Hippocampal formation (tissue), 2 donors: ENCODE results near the gene RBM42.

ENCODE experiments used
- DNase-seq, 2 donors: peaks; one replicate each; lab custom pipeline; 2025; lab: John Stamatoyannopoulos, UW

RBM42 gene

DNA sequence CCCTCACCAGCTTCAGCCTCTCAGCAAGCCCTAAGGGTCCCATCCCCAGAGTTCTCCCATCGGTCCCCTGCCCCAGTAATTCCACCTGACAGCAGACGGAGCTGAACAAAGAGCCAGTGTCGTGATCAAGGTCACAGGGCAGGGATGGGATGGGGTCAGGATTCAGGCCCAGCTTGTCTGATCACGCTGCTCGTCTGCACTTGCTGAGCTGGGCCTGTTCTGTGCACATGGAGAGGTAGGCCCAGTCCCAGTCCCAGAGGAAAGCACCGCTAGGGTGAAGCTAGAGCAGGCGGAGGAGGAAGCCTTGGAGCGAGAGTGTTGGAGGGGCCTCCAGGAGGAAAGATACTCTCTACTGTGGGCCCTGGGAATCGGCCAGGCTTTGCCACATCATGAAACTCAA is 7.1 kb upstream of the RBM42 start:
- no peak for DNase-seq

DNA sequence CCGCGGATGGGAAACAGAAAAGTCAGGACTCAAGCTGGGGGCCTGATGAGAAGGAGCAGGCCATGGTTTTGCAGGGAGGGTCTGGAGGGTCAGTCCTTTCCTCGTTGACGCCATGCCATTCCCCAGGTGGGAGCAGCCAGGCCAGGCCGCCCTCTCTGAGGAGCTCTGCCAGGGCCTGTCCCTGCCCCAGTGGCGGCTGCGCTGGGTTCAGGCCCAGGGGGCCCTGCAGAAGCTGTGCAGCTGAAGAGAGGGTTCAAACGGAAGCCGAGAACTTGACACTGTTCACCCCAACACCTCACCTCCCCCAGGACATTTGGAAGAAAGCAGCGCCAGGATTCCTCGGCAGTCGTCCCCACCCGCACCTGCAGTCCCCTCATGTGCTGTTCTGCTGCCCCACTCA is 6.1 kb upstream of the RBM42 start:
- DNase-seq: no peak

DNA sequence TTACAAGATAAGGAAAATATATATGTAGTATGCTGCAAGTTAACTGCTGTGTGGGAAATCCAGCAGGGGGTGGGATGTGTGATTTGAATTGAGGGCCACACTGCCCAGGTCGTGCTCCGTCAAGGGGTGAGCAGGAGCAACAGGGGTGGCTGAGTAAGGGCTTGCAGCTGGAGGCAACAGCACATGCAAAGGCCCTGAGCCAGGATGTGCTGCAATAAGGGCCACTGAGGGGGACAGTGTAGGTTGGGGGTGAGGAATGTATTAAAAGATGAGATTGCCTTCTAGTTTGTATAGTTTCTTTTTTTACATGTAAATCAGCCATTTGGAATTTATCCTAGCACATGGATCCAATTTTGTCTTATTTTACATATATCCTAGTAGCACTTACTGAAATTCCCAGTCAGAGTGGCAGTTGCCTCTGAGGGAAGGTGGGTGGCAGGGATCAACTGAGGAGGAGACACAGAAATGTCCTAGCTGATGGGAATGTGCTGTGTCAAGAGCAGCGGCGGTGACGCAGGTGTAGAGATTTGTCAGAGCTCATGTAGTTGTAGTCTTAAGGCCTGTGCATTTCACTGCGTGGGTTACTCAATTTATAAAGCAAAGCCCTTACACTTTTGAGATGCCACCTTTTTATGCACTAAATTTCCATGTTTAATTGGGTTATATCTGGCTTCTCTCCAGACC is 5.4 kb upstream of the RBM42 start:
- no peak for DNase-seq

DNA sequence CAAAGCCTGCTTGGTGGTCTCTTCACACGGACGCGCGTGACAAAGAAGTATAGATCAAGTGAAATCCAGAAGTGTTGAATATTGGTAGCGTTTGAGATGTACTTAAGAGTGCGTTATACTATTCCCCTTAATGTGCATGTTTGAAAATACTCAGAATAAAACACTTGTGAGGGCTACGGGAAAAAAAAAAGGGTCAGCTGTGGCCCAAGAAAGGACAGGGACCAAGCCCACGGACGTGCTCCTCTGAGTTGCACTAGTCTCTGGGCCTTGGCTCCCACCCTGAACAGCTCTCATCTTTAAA is 622 bp upstream of the RBM42 start:
- no peak for DNase-seq

DNA sequence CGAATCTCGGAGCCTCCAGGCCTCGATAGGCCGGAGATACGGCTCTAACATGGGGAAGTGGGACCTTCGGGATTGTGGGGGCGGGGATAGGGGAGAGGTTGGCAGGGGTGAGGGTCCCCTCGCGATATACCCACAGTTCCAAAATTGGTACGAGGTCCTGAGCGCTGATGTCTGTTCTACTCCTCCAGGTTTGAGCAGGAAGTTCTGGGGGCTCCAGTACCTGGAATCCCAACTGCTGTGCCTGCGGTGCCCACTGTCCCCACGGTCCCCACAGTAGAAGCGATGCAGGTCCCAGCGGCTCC is 447 bp downstream of the RBM42 start:
- DNase-seq: no peak

DNA sequence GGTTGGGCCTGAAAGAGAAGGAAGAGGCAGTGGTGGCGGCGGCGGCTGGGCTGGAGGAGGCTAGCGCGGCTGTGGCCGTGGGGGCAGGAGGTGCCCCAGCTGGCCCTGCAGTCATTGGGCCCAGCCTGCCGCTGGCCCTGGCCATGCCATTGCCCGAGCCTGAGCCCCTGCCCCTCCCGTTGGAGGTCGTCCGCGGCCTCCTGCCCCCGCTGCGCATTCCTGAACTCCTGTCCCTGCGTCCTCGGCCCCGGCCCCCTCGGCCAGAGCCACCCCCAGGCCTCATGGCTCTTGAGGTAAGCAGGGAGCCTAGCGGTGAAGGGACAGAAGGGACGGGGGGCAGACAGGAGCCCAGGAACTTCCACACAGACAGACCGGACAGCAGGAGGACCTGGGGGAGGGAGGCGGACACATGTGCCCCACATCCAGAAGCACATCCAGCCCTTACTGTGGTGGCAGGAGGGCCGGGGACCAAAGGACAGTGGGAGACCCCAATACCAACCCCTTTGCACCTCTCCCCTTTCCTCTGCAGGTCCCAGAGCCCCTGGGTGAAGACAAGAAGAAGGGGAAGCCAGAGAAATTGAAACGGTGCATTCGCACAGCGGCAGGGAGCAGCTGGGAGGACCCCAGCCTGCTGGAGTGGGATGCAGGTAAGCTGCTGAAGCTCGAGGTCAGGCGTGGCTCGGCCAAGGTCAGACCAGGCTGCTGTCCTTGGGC is 5.0 kb downstream of the RBM42 start:
- no peak for DNase-seq

DNA sequence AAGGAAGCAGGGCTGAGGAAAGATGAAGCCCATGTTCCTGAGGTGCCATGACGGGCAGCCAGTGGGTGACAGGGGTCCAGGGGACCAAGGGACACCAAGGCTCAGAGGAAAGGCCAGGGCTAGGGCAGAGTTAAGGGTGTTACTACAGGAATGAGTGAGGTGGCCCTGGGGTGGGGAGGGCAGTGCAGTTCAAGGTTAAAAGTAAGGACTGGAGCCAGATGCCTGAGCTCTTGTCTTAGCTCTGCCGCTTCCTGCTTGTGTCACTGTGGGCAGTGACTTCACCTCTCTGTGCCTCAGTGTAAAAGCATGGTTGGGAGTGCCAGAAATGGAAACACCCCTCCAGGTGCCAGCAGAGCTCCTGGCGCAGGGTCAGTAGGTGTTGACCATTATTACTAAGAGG is 7.8 kb downstream of the RBM42 start:
- no peak for DNase-seq

DNA sequence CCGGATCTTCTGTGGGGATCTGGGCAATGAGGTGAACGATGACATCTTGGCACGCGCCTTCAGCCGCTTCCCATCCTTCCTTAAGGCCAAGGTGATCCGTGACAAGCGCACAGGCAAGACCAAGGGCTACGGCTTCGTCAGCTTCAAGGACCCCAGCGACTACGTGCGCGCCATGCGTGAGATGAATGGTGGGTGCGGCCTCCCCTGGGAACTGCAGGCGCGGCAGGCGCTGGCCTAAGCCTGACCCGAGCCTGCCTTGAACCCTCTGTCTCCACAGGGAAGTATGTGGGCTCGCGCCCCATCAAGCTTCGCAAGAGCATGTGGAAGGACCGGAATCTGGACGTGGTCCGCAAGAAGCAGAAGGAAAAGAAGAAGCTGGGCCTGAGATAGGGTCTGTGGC is 8.3 kb downstream of the RBM42 start:
- DNase-seq: no peak

DNA sequence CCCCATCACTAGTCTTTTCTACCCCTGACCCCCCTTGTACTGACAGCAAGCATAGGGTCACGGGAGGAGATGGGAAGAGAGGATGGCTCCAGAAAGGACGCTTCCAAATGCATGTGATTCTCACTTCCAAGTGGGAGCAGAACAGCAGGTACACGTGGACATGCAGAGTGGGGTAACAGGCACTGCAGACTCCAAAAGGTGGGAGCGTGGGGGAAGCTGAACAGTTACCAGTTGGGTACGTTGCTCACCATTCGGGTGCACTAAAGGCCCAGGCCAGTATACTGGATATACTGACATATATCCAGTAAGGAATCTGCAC is 10.4 kb downstream of the RBM42 start:
- no peak for DNase-seq

DNA sequence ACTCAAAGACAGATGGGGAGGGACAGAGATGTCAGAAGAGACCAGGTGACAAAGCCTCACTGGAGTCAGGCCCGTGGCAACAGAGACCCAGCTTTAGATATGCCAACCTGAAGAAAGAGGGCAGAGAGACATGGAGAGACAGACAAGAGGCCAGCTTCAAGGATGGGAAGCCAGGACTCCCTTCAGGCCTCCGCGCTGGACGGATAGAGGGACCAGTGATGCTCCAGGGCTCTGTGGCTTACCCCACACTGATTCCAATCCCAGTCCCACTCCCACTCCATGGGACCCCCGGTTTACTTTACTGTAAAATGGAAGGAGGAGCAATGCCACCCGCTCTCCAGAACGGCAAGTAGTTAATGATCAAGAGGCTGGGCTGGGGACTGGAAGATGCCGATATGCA is 11.0 kb downstream of the RBM42 start:
- no peak for DNase-seq

DNA sequence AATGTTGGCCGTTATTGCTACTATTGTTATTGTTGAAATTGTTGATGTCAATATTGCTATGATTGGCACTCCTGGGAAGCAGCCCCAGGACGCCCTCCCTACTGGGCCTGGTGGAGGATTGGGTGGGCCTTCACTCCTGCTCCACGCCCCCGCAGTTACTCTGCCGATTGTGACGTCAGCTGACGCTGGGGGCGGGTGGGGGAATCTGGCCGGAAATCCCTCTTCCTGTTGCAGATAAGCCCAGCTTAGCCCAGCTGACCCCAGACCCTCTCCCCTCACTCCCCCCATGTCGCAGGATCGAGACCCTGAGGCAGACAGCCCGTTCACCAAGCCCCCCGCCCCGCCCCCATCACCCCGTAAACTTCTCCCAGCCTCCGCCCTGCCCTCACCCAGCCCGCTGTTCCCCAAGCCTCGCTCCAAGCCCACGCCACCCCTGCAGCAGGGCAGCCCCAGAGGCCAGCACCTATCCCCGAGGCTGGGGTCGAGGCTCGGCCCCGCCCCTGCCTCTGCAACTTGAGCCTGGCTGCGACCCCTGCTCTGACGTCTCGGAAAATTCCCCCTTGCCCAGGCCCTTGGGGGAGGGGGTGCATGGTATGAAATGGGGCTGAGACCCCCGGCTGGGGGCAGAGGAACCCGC is 12.8 kb downstream of the RBM42 start, which contains the start of gene ETV2:
Gene ETV2, plus strand, starts transcription at position 231 of the 637 bp plus-strand sequence. CDS start 716 bp downstream, outside the sequence.
- DNase-seq: no peak

DNA sequence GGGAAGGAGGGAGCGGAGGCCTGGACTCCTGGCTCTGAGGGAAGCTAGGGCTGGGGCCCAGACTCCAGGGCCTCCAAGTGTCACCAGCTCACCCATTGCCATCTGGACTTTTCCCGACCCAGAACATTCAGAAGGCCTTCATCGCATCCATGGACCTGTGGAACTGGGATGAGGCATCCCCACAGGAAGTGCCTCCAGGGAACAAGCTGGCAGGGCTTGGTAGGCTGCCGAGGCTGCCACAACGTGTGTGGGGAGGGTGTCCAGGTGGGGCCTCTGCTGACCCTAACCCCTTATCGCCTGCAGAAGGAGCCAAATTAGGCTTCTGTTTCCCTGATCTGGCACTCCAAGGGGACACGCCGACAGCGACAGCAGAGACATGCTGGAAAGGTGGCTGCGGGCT is 13.5 kb downstream of the RBM42 start:
- no peak for DNase-seq

DNA sequence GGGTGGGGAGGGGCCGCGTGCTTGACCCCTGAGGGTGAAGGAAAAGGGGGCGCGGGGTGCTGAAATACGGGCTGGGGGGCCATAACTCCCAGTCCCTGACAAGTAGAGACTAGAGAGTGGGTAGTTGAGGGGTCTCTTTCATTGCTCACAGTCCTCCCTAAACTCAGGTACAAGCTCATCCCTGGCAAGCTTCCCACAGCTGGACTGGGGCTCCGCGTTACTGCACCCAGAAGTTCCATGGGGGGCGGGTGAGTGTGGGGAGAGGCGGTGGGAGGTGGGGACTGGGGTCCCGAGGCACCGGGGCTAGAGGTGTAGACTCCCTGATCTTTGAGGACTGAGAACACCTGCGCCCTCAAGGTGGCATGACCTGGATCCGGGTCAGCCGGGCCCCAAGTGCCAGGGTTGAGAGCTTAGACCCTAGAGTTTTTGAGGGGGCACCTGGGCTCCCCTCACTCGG is 14.0 kb downstream of the RBM42 start:
- no peak for DNase-seq

DNA sequence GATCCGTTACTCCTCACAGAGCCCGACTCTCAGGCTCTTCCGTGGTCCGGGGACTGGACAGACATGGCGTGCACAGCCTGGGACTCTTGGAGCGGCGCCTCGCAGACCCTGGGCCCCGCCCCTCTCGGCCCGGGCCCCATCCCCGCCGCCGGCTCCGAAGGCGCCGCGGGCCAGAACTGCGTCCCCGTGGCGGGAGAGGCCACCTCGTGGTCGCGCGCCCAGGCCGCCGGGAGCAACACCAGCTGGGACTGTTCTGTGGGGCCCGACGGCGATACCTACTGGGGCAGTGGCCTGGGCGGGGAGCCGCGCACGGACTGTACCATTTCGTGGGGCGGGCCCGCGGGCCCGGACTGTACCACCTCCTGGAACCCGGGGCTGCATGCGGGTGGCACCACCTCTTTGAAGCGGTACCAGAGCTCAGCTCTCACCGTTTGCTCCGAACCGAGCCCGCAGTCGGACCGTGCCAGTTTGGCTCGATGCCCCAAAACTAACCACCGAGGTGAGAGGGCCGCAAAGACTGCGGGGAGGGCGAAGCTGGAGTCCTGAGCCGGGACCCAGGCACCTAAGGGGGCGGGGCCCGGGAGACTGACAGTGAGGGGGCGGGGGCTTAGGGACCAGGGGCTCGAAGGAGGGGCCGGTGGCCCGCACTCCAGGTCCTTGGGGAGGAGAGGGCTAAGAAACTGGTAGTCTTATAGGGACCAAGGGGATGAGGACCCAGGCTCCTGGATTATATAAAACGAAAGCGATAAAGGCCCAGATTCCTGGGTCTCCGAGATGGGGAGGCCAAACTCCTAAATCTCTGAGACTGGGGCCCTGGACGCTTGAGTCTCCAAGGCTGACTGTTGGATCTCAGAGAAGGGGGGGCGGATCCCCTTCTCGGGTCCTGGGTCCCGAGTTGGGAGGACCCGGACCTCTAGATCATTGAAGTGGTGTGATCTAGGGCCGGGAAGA is 14.7 kb downstream of the RBM42 start:
- peak; percentile 12 to 62 for DNase-seq

DNA sequence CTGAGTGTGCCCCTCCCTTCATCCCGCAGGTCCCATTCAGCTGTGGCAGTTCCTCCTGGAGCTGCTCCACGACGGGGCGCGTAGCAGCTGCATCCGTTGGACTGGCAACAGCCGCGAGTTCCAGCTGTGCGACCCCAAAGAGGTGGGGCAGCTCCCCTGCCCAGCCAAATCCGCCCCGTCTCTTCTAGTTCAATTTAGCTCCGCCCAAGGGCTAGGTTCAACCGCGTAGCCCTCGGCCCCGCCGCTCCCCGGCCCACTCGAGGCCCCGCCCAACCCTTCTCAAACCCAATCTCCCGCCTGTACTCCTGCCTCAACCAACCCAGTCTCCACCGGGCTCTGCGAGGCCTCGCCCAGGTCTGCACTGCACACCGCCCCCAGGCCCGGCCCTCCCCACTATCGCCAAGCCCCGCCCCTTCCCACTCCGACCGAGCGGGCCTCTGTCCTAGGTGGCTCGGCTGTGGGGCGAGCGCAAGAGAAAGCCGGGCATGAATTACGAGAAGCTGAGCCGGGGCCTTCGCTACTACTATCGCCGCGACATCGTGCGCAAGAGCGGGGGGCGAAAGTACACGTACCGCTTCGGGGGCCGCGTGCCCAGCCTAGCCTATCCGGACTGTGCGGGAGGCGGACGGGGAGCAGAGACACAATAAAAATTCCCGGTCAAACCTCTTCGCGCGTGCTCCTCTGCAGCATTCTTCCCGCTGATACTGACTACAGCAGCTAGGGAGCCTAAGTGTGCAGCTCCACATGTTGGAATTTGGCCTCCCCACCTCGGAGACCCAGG is 15.6 kb downstream of the RBM42 start:
- peak; percentile 50 to 64 for DNase-seq

DNA sequence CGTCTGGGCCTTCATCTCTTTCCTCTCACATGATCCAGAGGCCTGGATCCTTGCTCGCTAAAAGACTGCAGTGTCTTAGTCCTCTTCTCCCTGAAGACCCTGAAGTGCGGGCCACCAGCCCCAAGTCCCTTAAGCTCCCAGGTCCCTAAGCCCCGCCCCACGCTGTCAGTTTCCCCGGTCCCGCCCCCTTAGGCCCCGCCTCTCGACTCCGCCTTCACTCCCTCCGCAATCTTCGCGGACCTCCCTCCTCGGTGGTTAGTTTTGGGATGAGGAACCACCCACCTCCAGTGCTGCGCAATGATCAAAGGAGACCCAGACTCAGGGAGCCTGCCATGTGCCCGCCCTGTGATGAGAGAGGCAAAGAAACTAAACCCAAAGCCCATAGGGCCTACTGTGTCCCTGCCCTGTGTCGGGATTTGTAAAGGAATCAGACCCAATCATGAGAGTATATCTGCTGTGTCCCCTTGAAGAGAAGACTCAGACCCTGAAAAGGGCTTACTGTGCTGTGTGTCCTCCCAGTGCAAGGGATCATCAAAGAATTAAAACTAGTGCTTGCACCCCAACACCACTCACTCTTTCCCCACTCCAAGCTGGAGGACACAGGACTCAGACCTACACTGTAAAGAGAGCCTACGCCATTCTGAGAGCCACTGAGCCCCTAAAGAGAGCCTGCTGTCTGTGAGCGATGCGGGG is 16.3 kb downstream of the RBM42 start:
- DNase-seq: peak; percentile 38 to 39

DNA sequence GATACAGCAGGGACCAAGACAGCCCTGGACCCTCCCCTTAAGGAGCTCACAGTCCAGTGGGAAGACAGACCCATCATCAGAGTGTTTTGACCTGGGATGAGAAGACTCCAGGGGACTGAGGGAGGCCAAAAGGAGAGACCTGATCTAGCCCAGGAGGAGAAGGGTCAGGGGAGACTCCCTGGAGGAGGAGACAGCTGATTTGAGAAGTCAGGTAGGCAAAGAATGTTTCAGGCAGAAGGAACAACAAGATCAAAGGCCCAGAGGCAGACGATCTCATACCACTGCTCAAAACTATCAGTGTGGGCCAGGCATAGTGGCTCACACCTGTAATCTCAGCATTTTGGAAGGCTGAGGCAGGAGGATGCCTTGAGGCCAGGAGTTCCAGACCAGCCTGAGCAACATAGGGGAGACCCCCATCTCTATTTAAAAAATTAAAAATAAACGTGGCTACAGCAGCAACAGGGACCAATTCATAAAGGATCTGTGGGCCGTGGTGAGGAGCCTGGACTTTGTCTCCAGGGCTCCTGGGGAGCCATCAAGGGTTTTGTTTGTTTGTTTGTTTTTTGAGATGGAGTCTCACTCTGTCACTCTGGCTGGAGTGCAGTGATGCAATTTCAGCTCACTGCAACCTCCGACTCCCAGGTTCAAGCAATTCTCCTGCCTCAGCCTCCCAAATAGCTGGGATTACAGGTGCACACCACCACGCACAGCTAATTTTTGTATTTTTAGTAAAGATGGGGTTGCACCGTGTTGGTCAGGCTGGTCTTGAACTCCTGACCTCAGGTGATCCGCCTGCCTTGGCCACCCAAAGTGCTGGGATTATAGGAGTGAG is 17.1 kb downstream of the RBM42 start:
- DNase-seq: no peak

DNA sequence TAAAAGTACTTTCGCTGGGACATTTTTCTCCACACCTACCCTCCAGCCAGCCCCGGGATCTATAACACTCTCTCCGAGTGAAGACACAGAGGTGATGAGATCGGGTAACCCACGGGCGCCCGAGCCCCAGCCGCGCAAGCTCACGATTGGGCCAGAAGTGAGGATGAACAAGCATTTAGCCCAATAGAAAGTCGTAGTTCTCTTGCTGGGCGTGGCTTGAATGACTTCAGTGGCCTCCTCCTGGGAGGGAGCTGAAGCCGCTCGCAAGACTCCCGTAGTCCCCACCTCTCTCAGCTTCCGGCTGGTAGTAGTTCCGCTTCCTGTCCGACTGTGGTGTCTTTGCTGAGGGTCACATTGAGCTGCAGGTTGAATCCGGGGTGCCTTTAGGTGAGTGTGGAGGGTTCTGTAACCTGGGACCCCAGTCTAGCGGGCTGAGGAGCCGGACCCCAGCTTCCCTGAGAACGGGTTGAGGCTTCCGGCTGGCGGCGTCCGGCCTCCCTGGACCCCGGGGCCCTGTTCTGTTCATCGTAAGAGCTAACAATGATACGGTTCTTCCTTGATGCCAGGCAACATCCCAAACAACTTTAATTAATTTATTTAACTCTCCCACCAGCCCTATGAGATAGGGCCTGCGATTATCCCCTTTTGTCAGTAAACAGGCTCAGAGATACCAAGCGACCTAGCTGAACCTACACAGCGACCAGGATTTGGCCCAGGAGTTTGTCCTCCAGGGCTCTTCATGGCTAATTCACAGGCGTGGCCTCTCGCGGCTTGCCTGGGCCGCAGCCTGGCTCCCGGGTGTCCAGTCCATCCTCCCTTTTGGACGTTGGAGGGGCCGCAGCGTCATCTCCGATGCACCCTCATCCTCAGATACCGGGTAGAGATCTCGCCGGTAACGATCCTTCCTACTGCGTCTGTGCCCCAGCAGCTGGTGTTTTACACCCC is 19.5 kb downstream of the RBM42 start, which contains the start of gene COX6B1:
Gene COX6B1, plus strand, starts transcription at position 307 of the 945 bp plus-strand sequence. CDS start 2,921 bp downstream, outside the sequence.
- peak; percentile 93 to 99 for DNase-seq

DNA sequence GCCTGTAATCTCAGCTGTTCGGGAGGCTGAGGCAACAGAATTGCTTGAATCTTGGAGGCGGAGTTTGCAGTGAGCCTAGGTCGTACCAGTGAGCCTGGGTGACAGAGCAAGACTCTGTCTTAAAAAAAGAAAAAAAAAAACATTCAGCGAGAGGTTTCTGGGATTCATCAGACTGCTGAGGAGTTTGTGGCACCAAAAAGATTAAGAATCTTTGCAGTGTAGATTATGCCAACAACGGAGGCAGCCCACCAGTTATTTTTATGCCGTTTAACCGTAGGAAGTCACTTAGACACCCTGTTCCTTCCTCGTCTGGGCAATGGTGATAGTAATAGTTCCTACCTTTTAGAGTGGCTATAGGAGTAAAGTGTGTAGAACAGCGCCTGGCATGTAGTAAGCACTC is 21.7 kb downstream of the RBM42 start:
- DNase-seq: no peak
